ENCODE measurements around the gene TNP1.

The TNP1 gene

GRCh38 chr2:216862628-216863398 is 2.9 kb upstream of the TNP1 start:
- no peak for DNase-seq (ENCODE audit: low read depth)
- H3K4me3 ChIP-seq (ENCODE audit: control insufficient read depth, low read depth, low read length): no peak overlapping the region
- TF ChIP-seq, protein P1, sequence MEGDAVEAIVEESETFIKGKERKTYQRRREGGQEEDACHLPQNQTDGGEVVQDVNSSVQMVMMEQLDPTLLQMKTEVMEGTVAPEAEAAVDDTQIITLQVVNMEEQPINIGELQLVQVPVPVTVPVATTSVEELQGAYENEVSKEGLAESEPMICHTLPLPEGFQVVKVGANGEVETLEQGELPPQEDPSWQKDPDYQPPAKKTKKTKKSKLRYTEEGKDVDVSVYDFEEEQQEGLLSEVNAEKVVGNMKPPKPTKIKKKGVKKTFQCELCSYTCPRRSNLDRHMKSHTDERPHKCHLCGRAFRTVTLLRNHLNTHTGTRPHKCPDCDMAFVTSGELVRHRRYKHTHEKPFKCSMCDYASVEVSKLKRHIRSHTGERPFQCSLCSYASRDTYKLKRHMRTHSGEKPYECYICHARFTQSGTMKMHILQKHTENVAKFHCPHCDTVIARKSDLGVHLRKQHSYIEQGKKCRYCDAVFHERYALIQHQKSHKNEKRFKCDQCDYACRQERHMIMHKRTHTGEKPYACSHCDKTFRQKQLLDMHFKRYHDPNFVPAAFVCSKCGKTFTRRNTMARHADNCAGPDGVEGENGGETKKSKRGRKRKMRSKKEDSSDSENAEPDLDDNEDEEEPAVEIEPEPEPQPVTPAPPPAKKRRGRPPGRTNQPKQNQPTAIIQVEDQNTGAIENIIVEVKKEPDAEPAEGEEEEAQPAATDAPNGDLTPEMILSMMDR (conservative IDR thresholded peaks at IDR 0.05; ENCODE audit: control insufficient read depth, insufficient read depth, low read depth, low read length): no peak

DNA sequence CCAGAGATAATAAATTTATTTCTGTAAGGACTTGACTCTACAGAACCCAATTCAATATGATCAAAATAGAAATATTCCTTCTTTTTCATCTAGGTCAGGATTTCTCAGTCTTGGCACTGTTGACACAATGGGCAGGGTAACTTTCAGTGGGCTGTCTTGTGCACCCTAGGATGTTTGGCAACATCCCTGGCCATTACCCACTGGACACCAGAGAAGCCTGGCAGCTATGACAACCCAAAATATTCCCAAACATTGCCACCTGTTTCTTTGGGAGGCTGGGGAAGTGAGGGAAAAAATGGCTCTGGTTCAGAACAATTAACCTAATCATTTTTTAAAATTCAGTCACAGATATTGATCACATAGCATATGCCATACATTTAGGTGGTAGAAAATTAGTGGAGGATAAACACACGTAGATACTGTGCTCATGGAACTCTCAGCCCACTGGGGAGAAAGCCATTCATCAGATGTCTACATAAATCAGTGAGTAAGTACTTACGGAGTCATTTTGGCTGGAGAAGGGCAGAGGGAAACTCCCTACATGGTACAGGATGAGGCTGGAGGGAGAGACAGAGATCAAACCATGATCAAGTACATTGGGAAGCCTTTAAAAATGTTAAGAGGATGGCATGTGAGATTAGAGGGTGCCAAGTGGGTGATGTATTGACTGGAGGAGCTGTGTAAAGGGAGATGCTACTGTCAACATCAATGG is 718 bp upstream of the TNP1 start:
- DNase-seq (ENCODE audit: low read depth): peak; percentile 31

DNA sequence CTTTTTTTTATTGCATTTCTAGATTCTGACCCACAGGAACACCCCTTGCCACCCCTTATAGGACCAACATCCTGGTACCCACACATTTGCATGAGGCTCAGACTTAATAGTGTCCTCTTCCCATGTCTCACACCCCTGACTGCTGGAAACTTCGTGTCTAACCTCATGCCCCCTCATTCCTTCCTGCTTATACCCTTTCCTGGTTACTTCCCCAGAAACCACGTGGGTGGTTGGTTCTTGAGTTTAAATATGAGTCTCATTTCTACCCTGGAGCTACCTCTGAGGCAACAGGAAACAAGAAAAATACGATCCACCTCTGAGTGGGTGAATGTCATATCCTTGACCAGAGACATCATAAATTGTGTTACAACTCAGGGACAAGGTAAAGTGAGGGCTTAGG is 1.6 kb downstream of the TNP1 start:
- TF ChIP-seq, protein P1 (conservative IDR thresholded peaks at IDR 0.05; ENCODE audit: control insufficient read depth, insufficient read depth, low read depth, low read length): no peak
- no peak overlapping the region for H3K4me3 ChIP-seq (ENCODE audit: control insufficient read depth, low read depth, low read length)
- DNase-seq (ENCODE audit: low read depth): no peak

More for the DNA sequence above, 718 bp upstream of the TNP1 start:
- no peak overlapping the region for H3K4me3 ChIP-seq (ENCODE audit: control insufficient read depth, low read depth, low read length)
- TF ChIP-seq, protein P1 (conservative IDR thresholded peaks at IDR 0.05; ENCODE audit: control insufficient read depth, insufficient read depth, low read depth, low read length): no peak

- peak; percentile 48 for DNase-seq (ENCODE audit: low read depth)
- H3K4me3 ChIP-seq (ENCODE audit: control insufficient read depth, low read depth, low read length): no peak overlapping the region
- TF ChIP-seq, protein P1 (conservative IDR thresholded peaks at IDR 0.05; ENCODE audit: control insufficient read depth, insufficient read depth, low read depth, low read length): no peak
Observed at GRCh38 chr2:216857131-216857550, 2.7 kb downstream of the TNP1 start.

DNA sequence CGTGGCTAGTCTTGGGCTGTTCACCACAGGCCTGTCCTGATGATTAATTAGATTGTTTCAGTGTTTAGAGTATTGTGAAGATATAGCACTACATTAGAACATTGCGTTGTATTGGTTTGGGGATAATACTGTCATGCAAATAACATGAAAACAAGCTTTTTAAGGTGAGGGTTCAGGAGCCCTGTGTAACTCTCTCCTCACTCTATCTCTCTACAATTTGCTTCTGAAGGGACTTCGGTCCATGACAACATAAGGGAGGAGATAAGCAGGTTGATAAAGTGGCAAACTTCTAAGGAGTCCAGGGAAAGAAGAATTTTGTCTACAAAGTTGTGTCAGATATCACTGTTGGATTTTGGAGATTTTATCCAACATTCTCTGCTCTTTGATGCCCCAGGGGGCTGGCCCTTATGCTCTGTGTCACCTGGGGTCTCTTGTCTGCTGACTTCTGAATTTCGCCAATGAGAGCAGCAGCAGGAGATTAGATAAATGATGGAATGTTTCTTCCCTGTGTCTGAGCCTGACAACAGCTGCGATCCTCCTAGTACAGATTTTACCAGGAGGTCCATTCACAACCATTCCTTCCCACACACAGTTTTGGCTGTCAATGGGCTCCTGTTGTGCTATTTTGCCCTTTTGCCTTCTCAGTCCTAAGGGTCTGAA is 3.3 kb downstream of the TNP1 start:
- H3K4me3 ChIP-seq (ENCODE audit: control insufficient read depth, low read depth, low read length): no peak overlapping the region
- TF ChIP-seq, protein P1 (conservative IDR thresholded peaks at IDR 0.05; ENCODE audit: control insufficient read depth, insufficient read depth, low read depth, low read length): no peak
- no peak for DNase-seq (ENCODE audit: low read depth)

DNA sequence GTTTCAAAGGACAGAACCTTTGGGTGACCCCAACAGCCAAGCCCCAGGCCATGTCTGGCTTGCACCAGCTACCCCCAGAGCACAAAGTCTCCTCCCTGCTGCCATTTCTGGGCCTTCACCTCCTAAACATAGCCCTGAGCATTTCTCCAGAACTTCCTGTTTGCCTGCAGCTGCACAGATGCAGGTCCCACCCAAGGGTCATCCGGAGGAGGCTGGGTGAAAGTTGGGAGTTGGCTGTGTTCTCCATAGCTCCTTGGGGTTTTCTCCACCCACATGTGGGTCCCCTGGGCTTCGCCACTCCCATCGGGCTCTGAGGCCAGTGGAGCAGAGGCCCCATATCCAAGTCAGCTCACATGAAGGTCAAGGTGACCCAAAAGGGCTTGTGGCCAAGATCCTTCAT is 4.3 kb downstream of the TNP1 start:
- no peak for DNase-seq (ENCODE audit: low read depth)
- TF ChIP-seq, protein P1 (conservative IDR thresholded peaks at IDR 0.05; ENCODE audit: control insufficient read depth, insufficient read depth, low read depth, low read length): no peak
- no peak overlapping the region for H3K4me3 ChIP-seq (ENCODE audit: control insufficient read depth, low read depth, low read length)

Data from fibroblast of mammary gland (primary cell).